ENCODE measurements around the gene RAPGEF5.

RAPGEF5 gene

GRCh38 chr7:22075561-22075960 is 281.4 kb downstream of the RAPGEF5 start:
- TF ChIP-seq, protein P1, sequence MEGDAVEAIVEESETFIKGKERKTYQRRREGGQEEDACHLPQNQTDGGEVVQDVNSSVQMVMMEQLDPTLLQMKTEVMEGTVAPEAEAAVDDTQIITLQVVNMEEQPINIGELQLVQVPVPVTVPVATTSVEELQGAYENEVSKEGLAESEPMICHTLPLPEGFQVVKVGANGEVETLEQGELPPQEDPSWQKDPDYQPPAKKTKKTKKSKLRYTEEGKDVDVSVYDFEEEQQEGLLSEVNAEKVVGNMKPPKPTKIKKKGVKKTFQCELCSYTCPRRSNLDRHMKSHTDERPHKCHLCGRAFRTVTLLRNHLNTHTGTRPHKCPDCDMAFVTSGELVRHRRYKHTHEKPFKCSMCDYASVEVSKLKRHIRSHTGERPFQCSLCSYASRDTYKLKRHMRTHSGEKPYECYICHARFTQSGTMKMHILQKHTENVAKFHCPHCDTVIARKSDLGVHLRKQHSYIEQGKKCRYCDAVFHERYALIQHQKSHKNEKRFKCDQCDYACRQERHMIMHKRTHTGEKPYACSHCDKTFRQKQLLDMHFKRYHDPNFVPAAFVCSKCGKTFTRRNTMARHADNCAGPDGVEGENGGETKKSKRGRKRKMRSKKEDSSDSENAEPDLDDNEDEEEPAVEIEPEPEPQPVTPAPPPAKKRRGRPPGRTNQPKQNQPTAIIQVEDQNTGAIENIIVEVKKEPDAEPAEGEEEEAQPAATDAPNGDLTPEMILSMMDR (IDR thresholded peaks at IDR 0.05; ENCODE audit: extremely low read depth, missing control alignments) = no peak

DNA sequence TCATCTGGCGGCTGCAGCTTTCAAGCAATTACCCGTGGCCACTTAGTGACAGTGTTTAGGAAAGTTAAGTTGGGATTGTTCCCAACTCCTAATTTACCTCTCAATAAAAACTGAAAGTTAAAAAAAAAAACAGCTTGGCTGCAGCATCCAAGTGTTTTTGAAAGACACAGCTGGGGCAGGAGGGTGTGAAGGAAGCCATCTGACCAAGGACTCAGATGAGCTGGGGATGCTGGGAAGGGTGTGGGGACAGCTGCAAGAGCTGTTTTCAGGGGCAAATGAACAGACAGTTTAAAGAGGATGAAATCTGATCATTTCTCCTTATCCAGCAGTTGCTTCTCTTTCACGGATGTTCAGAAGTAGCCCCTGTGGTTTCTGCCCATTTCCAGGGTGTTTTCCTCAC is 282.1 kb downstream of the RAPGEF5 start:
- DNase-seq (ENCODE audit: low spot score) = no peak
- TF ChIP-seq, protein P1 (IDR thresholded peaks at IDR 0.05; ENCODE audit: extremely low read depth, missing control alignments) = no peak

More at GRCh38 chr7:22075561-22075960, 281.4 kb downstream of the RAPGEF5 start:
- no peak for DNase-seq (ENCODE audit: low spot score)
